ENCODE data around the gene LYRM1.

LYRM1 gene

DNA sequence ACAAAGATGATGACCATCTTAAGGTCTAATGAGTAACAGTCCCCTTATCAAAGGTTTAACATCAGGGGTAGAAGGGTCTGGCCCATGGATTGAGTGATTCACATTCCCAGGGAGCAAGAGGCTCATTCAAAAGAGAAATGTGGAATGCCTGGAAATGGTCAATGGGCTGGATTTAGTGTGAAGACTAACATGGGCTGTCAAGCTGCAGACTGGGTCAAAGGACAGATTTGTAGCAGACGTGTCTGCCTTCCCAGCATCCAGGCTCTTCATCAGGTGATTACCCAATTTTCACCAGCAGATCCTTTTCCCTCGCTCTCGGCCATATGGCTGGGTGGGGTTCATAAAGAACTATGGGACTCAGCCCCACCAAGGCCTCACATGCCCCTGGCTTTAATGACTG is 27.2 kb upstream of the LYRM1 start:
- DNase-seq: no peak

DNA sequence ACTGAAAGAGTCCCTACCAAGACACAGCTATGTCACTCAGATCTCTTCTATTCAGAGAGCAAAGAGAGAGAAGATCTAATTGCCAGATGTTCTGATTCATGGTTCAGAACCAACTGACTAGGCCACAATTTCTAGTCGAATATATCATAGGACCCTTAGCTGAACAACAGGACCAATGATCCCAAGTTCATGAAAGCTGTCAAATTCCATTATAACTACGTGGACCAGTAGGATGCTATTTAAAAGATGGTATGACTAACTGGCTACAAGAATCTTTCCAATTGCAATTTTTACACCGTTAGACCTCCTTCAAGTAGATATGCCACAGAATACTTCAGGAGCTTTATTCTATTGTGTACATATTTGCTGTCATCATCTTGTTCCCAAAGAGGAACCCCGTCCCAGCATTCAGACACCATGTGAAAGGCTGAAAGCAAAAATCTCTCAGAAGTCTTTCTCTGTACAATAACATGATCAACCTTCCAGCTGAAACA is 26.4 kb upstream of the LYRM1 start:
- DNase-seq: no peak

DNA sequence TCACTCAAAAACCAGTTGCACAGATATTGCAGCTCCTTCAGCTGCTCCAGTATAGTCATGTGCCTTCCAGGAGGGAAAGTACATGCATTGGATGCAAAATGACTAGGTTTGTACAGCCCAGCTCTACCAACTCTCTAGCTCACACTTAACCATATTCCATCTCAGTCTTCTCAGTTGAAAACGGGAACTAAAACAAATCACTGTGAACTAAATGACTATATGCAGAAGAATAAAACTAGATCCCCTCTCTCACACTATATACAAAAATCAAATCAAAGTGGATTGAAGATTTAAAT is 25.3 kb upstream of the LYRM1 start:
- no peak for DNase-seq

DNA sequence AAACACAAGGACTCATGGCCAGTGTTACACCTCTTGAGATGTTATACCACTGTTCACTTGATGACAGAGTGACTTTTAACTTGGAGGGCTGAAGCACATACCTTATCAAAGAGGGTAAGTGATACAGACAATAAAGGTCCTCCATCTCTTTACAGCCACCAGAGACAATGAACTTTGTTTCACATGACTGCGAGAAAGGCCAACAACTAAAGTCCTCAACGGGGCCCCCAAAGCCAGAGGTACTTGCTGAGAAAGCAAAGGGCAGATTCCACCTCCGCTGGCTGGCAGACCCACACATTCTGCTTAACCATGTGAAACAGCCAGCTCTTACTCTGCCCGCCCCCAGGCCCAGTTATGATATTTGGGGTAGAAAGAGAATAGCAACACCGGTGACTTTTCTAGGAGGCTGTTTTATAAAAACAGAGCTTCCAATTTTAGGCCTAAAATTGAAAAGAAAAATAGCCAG is 21.9 kb upstream of the LYRM1 start:
- DNase-seq: no peak

DNA sequence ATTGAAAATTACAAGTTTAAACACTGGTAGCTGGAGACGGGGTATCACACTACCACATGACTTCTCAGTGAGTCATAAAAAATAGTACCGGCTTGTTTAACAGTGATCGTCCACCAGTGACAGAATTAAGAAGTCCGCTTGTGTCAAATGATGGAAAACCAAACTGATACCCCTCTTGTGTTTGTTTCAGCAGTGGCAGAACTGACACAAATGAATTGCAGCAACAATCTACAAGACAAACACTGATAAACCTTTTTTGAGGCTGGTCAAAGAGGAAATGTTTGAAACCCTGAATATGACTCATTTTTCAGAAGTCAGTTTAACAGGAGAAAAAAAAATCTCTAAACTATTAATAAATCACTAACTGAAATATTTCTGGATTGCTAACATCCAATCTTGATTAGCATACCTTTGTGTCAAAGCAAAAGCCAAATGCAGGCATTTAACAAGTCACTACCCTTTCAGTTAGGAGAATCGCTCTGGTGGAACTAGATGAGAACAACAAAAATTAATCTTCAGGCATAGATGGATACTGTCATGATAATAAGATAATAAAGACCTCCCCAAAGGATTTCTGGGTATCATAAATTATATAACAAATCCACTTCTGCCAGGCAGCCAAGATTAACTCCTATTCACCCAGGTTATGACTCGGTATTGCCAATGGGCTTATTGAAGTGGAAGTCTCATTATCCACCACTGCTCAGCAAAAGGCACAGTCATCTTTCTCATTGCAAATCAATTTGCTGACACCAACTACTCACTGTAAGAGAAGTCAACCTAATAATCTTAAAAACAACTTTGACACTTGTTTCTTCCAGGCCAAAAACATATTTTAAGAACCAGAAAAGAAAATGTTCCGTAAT is 21.2 kb upstream of the LYRM1 start:
- no peak for DNase-seq

DNA sequence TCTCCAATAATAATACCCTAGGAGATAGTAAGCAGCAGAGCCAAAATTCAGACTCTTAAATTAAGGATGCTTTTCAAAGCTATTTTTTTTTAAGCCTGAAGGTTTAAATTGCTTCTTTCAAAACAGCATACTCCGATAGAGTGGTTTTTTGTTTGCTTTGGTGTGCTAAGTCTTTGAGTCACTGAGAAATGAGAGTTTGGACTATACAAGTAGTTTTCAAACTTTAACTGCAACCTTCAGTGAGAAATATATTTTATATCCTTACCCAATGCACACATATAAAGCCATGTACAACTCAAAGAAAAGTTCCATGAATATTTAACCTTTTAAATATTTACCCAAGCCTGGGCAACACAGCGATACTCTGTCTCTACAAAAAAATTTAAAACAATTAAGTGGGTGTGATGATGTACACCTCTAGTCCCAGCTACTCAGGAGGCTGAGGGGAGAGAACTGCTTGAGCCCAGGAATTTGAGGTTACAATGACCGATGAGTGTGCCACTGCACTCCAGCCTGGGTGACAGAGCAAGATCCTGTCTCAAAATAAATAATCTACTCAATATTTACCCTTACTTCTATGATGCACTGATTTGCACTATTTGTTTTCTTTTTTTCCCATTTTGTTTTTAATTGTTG is 19.6 kb upstream of the LYRM1 start:
- no peak for DNase-seq

DNA sequence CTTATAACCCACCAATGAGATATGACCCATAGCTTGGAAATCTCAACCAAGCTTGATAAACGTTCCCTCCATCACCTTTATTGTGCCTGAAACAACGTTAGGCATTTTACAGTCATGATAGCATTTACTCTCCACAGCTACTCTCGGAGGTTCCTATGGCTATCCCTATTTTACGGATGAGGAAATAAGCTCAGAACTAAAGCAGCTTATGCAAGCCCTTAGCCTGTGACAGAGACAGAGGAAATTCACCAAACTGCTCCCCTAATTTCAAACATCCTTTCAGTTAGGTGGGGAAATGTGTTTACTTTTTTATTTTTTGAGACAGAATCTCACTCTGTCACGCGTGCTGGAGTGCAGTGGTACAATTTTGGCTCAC is 19.1 kb upstream of the LYRM1 start:
- no peak for DNase-seq

DNA sequence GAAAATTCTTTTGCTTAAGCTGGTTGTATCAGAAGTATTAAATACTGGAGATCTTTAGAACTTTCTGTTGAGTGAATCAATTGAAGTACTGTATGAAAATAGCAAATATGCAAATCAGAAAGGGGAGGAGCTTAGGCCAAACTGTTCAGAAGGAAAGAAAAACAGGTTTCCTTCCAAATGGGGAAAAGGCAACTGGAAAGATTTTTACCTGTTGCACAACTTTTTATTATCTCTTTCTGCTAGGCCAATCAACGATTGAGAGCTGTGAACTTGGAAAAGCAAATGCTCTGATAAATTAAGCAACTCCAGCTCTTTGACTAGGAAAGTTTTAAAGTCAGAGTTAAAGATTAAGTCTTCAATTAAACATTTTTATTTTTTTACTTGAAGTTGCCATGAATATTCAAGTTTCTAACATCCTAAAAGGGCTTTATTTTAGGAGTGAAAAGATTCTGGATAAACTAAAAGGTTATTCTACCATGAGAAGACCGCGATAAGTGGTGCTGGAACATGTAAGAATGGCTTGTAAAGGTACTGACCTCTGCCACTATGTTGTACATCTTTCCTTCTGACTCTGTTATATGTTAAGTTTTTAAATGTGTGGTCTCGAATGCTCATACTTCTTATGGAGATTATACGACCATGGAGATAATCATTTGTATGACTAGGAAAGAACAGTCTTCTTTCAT is 16.9 kb upstream of the LYRM1 start:
- no peak for DNase-seq

DNA sequence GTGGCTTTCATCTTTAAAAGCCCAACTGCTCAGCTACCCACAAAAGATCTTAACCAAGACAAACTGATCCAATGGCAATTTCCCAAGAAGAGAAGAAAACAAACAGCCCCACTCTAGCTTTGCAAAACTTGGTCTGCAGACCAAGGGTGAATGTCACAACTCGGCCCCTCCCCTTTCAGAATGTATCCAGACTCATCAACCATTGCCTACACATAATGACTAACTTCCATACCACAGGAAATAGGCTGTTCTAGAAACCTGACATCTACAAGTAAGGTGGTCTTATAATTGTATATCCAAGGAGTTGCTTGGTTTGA is 16.4 kb upstream of the LYRM1 start:
- no peak for DNase-seq

DNA sequence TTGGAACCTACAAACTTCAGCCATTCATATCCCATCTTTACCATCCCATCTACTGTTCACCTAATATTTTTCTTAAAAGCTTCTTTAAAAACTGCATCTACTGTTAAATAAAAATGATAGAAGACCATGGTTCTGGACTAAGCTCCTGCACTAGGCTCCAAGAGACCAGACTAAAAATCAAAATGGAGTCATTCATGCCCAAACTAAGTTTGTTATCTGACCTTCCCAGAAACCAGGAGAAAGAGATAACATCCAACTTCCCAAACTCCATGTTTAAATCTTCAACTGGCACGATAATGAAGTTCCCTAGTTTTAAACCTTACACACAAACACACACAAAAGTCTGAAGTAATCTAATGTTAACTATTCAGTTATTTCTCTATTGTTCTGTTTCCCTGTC is 14.3 kb upstream of the LYRM1 start:
- DNase-seq: no peak

DNA sequence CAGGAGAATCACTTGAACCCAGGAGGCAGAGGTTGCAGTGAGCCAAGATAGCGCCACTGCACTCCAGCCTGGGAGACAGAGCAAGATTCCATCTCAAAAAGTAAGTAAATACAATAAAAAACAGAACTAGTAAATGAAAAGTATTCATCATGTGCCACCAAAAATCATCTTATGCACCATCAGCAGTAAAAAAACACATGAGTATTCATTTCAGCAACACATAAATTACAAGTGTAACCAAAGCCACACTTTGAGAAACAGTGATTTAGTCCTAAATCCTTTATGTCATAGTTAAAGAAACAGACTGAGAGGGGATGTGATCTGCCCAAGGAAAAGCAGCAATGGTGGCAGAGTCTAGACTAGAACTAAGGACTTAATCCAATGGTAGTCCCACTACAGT is 13.4 kb upstream of the LYRM1 start:
- DNase-seq: no peak

DNA sequence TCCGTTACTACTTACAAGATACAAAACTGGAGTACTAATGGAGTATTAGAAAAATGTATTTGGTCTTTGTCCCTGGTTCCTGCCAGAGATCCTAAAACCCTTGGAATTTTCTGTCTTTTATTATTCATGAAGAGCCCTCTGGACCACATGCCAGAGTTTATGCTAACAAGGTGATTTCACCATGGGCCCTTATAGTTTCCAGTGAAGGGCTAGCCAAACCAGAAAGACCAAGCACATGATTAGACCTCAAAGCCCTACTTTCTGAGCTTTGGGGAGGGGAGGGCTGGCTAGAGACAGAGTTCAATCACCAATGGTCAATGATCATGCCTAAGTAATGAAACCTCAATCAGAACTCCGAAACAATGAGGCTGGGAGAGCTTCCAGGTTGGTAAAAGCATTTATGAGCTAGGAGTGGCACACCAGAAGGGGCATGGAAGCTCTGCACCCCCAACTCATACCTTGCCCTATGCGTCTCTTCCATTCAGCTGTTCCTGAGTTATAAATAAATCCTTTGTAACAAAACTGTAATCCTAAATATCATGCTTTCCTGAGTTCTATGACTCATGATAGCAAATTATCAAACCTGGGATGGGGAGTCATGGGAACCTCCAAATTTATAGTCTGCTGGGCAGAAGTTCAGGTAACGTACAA is 10.8 kb upstream of the LYRM1 start:
- DNase-seq: no peak

DNA sequence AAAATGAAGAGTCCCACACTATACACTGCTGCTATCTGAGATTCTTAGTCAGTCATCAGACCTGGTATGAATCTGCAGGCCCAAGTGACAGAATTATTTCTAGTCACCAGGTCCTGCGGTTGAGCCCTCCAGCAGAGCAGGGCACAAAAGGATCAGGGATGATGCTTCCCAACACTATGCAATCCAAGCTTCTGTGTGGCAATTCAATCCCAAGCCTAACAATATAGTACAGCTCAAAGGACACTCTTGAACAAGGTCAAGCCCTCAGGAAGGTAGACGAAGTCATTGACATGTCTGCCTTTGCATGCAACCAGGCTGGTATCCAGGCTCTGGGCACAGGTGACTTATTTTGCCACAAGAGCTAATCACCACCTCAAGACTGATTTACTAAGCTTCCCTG is 6.2 kb upstream of the LYRM1 start:
- no peak for DNase-seq

DNA sequence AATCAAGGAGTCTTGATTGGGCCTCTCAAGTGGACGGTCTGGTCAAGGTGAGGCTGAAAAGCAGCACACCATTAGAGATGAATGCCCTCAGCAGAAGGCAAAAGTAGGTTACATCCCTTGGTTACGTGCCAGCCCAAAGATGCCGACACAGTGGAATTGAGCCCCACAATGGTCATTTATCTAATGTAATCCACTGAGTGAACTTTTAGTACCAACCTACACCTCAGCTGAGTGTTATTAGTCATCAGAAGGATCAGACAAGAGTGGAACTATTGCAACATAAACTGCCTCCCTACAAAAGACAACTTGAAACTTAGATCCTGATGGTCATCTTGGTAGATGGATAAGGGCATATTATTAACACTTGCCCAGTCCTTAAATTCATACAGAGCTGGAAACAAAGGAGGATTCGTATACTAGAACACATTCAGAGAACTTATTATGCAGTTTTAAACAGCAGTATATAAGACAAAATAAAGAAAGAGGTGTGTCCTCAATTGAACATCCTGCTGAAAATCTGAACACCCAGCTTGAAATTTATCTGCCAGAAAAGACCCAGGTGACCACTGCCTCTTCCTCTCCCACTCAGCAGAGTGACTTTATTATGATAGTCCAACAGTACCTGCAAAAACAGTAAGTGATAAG is 3.2 kb upstream of the LYRM1 start:
- no peak for DNase-seq

DNA sequence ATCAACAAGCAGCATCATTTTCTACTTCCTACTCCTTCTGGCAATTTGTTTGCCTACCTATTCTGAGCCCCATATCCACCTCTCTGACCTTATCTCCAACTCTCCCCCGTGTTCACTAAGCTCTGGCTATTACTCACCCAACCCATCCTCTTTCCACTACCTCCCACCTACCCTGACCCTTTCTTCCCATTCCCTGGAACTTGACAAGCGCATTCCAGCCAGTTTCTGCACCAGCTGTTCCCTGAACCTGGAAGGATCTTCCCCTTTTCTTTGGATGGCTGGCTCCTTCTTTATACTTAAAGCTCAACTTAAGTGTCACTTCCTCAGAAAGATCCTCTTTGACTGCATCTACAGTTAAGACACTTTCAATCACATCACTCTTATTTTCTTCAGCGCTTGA is 2.6 kb upstream of the LYRM1 start:
- no peak for DNase-seq

DNA sequence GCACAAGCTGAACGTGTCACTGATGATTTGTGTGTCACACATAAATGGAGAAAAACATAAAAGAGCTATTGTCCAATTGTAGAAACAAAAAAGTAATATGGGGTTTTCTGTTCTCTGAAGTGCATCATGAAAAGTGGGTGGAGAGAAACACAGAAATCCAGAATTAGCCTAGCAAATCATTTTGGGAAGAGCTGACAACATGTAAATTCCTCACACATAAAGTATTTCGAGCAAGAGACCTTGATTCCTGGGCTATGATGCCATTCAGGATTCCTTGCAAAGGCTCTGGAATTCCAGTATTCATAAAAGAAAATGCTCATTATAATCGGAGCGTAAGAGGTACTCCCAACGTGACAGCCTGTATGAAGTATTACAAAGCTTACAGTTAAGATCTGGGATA is 1.5 kb upstream of the LYRM1 start:
- no peak for DNase-seq

DNA sequence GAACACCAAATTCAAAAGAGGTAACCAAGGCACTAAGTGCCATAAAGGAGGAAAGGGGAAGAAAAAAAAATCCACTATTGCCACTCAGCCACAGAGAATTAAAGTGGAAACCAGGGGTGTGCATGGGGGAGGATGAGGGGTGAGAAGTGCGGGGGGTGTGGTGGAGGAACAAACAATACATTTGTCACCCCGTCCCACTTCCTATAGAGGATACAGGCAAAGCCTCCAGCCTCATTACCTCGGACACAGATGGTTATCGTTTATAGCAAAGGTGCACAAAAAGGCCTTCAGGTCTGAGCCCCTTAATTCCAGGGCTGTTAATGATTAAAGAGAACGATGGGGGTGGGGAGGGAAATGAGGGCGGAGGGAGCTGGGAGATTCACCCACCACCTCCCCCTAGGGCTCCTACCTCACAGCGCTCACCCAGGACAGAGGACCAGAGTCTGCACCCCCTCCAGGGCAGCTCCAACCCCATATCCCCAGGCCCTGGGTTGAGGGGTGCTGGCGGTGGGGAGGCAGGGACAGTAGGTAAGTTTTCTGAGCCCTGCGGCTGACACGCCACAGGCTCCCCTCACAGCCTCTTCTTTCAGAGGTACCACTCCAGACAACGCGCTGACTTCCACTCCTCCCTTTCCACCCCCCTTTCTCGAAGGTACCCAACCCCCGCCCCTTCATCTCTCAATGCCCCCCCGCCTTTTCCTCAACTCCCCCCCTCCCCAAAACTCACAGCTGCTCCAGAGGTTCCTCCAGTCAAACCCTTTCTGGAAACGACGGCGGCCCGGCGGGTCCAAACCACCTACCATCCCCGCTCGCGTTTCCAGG is 883 bp upstream of the LYRM1 start:
- no peak for DNase-seq

DNA sequence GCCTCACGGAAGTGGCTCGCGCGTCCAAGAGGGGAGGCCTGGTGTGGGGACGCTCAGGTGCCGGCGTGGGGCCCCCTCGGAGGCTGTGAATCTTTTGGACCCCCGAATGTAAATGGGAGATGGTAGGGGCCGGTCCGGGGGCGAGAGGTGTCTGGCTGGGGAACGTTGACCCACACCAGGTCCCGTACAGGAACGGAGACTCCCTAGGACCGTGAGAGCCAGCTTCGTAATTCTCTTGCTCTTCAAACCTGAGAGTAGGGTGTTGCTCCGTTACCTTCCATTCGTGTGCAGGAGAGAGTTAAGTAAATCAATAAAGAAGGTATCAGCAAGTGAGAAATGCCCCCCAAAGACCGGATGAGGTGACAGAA is 481 bp downstream of the LYRM1 start:
- DNase-seq: no peak

DNA sequence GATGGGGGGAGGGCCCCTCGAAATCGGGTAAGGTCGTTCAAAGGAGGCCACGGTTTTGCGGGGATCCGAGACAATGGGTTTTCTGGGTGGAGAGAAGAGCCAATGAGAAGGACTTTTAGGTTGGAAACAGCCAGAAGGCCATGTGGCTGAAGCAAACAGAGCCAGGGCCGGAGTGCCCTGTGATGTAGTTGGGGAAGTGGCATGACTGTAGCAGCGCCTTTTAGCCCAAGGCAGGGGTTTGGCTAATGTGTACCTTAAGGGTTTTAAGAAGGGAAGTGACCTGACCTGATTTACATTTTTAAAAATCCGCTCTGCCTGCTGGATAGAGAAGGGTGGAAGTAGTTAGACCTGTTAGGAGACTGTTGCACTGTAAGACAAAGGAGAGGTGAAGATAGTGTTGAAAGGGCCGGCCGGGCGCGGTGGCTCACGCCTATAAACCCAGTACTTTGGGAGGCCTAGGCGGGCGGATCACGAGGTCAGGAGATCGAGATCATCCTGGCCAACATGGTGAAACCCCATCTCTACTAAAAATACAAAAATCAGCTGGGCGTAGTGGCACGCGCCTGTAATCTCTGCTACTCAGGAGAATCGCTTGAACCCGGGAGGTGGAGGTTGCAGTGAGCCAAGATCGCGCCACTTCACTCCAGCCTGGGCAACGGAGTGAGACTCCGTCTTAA is 1.0 kb downstream of the LYRM1 start:
- no peak for DNase-seq

DNA sequence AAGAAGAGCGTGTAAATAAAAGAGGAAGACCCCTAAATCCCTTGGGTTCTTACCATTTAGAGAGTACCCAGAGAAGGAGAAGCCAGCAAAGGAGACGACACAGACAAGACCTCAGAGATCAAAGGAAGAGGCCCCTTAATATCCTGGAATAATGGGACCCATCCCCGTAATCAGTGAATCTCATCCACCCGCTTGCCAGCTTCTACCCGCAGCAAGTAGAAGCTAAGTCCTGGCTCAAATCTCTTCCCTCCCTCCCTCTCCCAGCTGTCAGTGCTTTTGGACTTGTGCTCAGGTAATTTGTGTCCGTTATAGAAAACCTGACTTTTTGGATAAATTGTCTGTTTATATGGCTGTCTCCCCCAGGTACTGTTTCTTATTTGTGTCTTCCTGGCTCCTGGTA is 1.9 kb downstream of the LYRM1 start:
- no peak for DNase-seq

DNA sequence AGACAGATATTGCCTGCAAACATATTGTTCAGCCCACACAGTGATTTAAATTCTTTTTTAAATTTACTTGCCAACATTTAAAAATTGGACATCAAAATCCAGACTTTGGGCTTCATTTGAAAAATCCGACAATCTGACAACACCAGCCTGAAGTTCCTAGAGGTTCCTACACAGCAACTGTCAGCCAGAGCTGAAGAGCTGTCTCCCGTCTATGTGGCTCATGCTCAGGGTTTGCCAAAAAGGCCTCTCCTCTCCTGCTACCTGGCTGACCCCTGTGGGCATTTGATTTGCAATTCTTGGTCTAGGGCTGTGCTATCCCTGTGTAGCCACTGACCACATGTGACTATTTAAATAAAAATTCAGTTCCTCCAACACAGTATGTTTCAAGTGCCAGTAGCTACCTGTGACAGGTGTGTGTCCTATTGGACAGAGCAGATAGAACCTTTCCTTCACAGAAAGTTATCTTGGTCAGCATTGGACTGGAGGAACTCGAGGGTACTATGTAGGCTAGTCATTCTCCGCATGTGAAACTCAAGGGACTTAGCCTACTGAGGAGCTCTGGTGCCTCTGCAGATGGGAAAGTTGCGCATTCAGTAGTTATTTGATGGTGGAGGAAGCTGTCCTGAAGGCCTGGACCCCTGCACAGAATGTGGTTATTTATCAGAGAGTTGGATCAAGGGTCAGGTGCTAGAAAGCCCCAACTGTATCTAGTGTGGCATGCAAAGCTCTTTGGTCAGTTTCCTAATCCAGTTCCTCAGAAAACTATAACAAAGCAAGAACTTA is 2.7 kb downstream of the LYRM1 start:
- DNase-seq: no peak
